Prostate gland (tissue), 2 donors: ENCODE data around the gene TRRAP.

ENCODE experiments used
- CTCF ChIP-seq, 4 experiments: fragments of 200-600 bp in 2 of 4; fragments of 450-650 bp in 2 of 4; sonication (generic) in 2 of 4; IDR thresholded peaks; 1 replicate in 3 of 4; 2 replicates in 1 of 4; pipeline ENCODE4 v1.5.1; 2016 to 2019; ENCODE audit warnings: antibody characterized with exemption in 4 of 4, mild to moderate bottlenecking in 2 of 4, moderate library complexity in 2 of 4
- POLR2A ChIP-seq: fragments of 450-650 bp; IDR thresholded peaks from one replicate; pipeline ENCODE4 v1.6.1; 2016; ENCODE audit warnings: antibody characterized with exemption, mild to moderate bottlenecking
- POLR2AphosphoS5 ChIP-seq: sonication (generic); formaldehyde crosslinking; IDR thresholded peaks from one replicate; pipeline ENCODE4 v1.6.1; 2017; ENCODE audit warnings: antibody characterized with exemption

GRCh38 chr7:98836811-98837629 lies 41.3 kb upstream of the TRRAP start:
- TF ChIP-seq POLR2AphosphoS5 (no peak), CTCF (IDR thresholded peaks at IDR 0.05) (peak in 3 of 4 experiments; percentile 15 to 54 (median 24)), POLR2A (no peak)
